Stomach (tissue), 4 donors: ENCODE measurements around the gene KIRREL1.
"Not testable (repeated sequence)": the region's sequence is repeated elsewhere in the genome, so short reads cannot be mapped to it uniquely, and the experiment has no call there.

Experiments used
- EP300 ChIP-seq: sonication (generic); formaldehyde crosslinking; IDR thresholded peaks from one replicate; pipeline ENCODE4 v1.6.1; 2017; ENCODE audit warnings: antibody characterized with exemption
- TF ChIP-seq, protein P1 (sequence below), 7 experiments: fragments of 450-650 bp in 4 of 7; fragments of 200-600 bp in 3 of 7; sonication (generic) in 3 of 7; IDR thresholded peaks; one replicate each; pipeline ENCODE4 v1.5.1; 2016 to 2019; ENCODE audit warnings: antibody characterized with exemption in 7 of 7, control low read depth in 2 of 7, mild to moderate bottlenecking in 1 of 7

DNA sequence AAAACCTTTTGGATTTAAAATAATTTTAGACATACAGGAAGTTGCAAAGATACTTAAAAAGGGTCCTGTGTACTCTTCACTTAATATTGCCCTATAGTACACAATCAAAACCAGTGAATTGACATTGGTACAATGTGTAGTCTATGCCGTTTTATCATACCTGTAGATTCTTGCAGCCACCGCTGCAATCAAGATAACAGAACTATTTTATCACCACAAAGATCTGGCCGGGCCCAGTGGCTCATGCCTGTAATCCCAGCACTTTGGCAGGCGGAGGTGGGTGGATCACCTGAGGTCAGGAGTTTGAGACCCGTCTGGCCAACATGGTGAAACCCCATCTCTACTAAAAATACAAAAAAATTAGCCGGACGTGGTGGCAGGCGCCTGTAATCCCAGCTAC, 135.1 kb downstream of the KIRREL1 start:
- TF ChIP-seq, protein P1, sequence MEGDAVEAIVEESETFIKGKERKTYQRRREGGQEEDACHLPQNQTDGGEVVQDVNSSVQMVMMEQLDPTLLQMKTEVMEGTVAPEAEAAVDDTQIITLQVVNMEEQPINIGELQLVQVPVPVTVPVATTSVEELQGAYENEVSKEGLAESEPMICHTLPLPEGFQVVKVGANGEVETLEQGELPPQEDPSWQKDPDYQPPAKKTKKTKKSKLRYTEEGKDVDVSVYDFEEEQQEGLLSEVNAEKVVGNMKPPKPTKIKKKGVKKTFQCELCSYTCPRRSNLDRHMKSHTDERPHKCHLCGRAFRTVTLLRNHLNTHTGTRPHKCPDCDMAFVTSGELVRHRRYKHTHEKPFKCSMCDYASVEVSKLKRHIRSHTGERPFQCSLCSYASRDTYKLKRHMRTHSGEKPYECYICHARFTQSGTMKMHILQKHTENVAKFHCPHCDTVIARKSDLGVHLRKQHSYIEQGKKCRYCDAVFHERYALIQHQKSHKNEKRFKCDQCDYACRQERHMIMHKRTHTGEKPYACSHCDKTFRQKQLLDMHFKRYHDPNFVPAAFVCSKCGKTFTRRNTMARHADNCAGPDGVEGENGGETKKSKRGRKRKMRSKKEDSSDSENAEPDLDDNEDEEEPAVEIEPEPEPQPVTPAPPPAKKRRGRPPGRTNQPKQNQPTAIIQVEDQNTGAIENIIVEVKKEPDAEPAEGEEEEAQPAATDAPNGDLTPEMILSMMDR (IDR thresholded peaks at IDR 0.05) = not testable (repeated sequence)
- not testable (repeated sequence) for TF ChIP-seq EP300
